Measurements from ENCODE around the gene TRMT61A. TPM values are rescaled to one million over a fixed set of nuclear protein-coding genes. Genes with fewer than 3 reads are reported as not detected.

TRMT61A gene
- polyA plus RNA-seq, 5 donors: 5.2 to 11.3 (median 7.3) TPM

DNA sequence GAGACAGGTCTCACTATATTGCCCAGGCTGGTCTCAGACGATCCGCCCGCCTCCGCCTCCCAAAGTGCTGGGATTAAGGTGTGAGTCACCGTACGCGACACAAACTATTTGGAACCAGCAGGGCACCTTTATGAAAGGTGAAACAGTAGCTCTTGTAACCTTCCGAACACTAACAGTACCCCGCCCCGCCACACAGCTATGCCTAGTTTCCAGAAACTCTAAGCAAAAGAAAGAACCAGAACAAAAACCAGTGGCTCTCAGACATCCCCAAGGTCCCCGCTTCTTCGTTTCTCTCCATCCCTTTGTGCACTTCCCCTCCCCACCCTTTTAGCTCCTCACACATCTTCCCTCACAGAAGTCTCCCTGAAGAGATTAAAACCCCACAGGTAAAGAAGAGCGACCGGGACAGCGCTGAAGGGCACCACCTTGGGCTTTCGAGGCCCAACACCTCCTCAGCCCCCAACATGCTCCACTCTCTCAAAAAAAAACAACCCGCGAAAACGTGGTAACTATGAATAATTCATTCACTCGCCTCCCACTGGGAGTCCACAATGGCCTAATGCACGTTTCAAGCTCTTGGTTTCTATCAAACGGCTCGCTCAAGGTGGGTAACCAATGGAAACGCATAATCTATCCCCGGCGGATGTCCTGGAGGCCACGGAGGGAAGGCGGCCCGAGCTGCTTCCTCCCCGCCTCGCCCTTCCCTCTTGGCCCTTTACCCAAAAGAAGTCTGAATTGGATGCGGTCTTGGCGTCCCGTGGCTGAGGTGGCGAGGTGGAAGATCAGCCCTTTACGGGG lies 32.6 kb downstream of the TRMT61A start:
- DNase-seq: no peak

DNA sequence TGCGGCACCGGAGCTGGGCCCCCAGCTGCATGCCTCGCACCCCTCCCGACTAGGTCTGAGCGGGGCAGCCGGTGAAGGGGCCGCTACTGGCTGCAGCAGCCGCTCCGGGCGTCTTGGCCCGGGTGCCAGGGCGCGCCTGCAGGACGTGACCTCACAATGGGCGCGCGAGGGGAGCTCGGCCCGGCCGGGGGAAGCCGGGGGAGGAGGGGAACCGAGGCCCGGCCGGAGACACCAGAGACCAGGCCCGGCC lies 33.1 kb downstream of the TRMT61A start:
- DNase-seq: no peak

- peak; percentile 78 to 87 for DNase-seq
These were observed 33.6 kb downstream of the TRMT61A start, which contains the start of the genes BAG5 and COA8 for GRCh38 chr14:103562429-103563225. Gene BAG5, minus strand, starts transcription at chr14:103562657. Its CDS starts 1,493 bp downstream, at chr14:103561164. Gene COA8, plus strand, starts transcription at chr14:103562960. Its CDS starts 42 bp downstream, at chr14:103563002.

DNA sequence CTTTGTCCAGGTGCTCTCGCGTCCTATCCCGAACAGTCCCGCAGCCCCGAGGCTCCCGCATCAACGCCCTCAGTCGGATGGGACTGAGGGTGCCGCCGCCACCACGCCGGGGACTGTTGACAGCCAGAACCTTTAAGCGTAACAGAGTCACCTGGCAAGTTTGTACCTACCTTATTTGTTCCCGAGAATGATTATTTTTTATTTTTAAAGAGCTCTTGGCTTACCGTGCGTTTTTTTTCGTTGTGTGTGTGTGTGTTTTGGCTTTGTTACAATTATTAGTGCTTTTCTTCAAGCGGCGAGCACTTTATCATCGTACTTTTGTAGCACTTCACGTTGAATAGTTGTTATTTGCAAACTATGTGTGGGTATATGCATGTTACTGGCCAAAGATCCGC lies 34.2 kb downstream of the TRMT61A start:
- no peak for DNase-seq

GRCh38 chr14:103563844-103564505 lies 35.0 kb downstream of the TRMT61A start:
- DNase-seq: no peak

DNA sequence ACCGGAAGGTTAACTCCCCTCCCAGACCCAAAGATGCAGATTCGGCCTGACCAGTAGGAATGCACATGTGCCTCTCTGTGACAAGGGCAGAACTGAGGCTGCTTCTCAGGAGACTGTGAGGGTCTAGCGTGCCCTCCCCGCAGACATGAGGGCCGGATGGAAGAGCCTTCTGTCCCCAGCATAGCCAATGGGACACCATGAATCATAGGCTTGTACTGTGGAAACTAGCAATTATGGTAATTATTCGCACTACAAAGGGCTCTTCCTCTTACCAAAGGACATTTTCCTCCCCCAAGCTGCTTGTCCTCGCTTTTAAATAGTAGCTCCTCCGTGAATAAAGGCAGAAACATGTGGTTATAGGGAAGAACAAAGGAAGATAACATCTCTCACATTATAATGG lies 40.0 kb downstream of the TRMT61A start:
- no peak for DNase-seq

- no peak for DNase-seq
These were observed 40.4 kb downstream of the TRMT61A start for GRCh38 chr14:103569408-103569807.

DNA sequence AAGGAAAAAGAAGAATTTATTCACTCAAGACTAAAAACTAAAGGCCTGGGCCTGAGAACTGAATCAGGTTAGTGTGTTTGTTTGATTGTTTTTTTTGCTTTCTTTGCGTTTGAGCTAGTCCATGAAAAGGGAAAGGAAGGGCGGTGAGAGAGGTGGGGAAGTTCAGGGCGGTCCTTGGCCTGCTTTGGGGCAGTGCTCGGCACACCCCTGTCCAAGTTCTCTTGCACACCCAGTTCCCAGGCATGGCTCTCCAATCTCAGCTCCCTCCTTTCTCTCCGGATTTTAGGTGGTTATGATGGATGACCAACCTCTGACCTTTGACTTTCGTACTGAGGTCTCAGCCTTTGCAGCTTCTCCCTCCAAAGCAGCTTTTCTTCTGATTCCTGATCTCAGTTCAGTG lies 45.1 kb downstream of the TRMT61A start:
- no peak for DNase-seq

DNA sequence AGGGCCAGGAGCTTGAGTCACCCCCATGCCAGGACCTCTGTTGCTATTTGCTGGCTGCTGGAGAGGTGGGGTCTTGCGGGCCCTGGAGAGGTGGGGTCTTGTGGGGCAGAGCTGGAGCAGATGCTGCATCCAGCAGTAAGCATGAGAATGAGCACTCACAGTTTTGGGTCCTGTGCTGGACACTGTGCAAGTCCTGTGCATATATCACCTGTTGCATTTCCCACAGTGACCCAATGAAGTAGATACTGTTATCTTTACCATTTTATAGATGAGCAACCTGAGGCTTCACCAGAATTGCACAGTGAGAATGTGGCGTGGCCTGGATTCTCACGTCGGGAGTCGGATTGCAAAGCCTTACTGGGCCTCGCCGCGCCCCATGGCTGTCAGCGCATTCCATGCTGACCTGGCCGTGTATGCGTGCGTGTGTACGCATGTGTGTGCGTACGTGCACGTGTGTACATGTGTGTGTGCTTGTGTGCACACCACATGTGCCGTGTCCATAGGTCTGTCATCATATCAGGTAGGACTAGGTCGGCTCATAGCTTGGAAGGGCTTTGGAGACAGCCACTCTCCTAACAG lies 45.8 kb downstream of the TRMT61A start:
- no peak for DNase-seq

- DNase-seq: peak; percentile 81 to 87
These were observed 47.5 kb downstream of the TRMT61A start for GRCh38 chr14:103576371-103577024.

- DNase-seq: no peak
These were observed 49.5 kb downstream of the TRMT61A start for GRCh38 chr14:103578401-103579075.

DNA sequence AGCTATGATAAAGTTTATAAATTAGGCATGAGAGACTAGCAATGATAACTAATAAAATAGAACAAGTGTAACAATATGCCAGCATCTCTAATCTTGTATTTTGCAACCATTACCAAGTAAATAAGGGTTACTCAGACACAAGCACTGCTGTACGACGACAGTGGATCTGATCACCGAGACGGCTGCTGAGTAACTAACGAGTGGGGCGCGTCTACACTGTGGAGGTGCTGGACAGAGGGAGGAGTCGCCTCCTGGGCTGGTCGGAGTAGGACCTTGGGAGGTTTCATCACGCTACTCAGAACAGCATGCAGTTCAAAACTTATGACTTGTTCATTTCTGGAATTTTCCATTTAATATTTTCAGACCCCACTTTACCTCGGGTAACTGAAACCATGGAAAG lies 52.2 kb downstream of the TRMT61A start:
- no peak for DNase-seq

DNA sequence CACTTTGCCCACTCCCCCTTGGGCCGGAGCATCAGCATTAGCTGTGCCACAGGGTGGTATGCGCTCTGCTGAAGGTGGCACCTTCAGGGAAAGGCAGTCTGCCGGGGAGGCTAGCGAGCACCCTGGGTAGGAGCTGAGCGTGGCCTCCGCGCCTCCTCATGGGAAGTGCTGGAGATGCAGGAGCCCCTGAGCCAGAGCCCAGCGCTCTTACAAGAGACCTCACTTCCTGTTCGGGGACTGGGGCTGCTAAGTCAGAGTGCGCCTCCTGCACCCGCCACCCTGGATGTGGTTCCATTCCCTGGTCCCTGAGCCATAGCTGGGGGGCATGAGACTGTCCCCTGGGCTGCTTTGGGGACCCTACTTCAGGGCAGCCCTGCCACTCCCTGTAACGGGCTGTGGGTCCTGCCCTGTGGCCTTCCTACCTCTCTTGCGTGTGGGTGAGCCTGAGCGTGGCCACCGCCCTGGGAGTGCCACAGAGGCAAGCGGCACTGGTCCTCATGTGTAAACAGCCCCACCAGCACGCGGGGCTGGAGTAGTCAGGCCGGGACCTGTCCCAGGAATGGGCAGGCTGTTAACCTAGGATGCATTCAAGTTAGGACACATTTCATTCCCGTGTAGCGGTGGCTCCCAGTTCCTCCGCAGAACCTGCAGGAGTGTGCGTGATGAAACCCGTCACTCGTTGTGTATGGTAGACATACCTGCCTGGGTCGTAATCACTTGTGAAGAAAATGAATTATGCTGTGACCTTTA lies 53.1 kb downstream of the TRMT61A start:
- DNase-seq: no peak

- DNase-seq: no peak
These were observed 55.4 kb downstream of the TRMT61A start for GRCh38 chr14:103584326-103584915.

Other genes starting within 250 kb of the TRMT61A start
- gene EIF5, start 195.0 kb upstream of the TRMT61A start, polyA plus RNA-seq (ENCODE audit: insufficient read depth in 1 of 5, insufficient read length in 5 of 5, low replicate concordance in 1 of 5): 100 to 1,000 TPM; 164 to 227 (median 208) TPM
- 100 to 1,000 TPM; 102 to 128 (median 108) TPM for gene MARK3, start 143.8 kb upstream of the TRMT61A start, polyA plus RNA-seq (ENCODE audit: insufficient read depth in 1 of 5, insufficient read length in 5 of 5, low replicate concordance in 1 of 5)
- gene CKB, start 6.4 kb upstream of the TRMT61A start, polyA plus RNA-seq (ENCODE audit: insufficient read depth in 1 of 5, insufficient read length in 5 of 5, low replicate concordance in 1 of 5): 100 to 1,000 TPM; 127 to 392 (median 208) TPM
- gene BAG5, start 33.5 kb downstream of the TRMT61A start, polyA plus RNA-seq (ENCODE audit: insufficient read depth in 1 of 5, insufficient read length in 5 of 5, low replicate concordance in 1 of 5): 10 to 100 TPM; 21.1 to 26.8 (median 25.3) TPM
- gene COA8, start 33.8 kb downstream of the TRMT61A start, polyA plus RNA-seq (ENCODE audit: insufficient read depth in 1 of 5, insufficient read length in 5 of 5, low replicate concordance in 1 of 5): 10 to 100 TPM; 29.3 to 46.6 (median 40.9) TPM
- gene KLC1, start 100.0 kb downstream of the TRMT61A start, polyA plus RNA-seq (ENCODE audit: insufficient read depth in 1 of 5, insufficient read length in 5 of 5, low replicate concordance in 1 of 5): 100 to 1,000 TPM; 111 to 152 (median 142) TPM
- 10 to 100 TPM; 16.5 to 26.7 (median 21.3) TPM for gene XRCC3, start 186.3 kb downstream of the TRMT61A start, polyA plus RNA-seq (ENCODE audit: insufficient read depth in 1 of 5, insufficient read length in 5 of 5, low replicate concordance in 1 of 5)
- 10 to 100 TPM; 54.1 to 69.0 (median 65.9) TPM for gene ZFYVE21, start 186.6 kb downstream of the TRMT61A start, polyA plus RNA-seq (ENCODE audit: insufficient read depth in 1 of 5, insufficient read length in 5 of 5, low replicate concordance in 1 of 5)